ENCODE data around the gene SORCS2. TPM values are rescaled to one million over a fixed set of nuclear protein-coding genes. Genes with fewer than 3 reads are reported as not detected.
A peak's percentile ranks its signal among the peaks of the same experiment; 100 is the strongest.

Gene SORCS2
- total and polyA plus RNA-seq, 2 of the 8 experiments (the other 6 are each of a cell fraction or from before 2014, with no cell fraction given): 0.36 to 1.8 TPM

DNA sequence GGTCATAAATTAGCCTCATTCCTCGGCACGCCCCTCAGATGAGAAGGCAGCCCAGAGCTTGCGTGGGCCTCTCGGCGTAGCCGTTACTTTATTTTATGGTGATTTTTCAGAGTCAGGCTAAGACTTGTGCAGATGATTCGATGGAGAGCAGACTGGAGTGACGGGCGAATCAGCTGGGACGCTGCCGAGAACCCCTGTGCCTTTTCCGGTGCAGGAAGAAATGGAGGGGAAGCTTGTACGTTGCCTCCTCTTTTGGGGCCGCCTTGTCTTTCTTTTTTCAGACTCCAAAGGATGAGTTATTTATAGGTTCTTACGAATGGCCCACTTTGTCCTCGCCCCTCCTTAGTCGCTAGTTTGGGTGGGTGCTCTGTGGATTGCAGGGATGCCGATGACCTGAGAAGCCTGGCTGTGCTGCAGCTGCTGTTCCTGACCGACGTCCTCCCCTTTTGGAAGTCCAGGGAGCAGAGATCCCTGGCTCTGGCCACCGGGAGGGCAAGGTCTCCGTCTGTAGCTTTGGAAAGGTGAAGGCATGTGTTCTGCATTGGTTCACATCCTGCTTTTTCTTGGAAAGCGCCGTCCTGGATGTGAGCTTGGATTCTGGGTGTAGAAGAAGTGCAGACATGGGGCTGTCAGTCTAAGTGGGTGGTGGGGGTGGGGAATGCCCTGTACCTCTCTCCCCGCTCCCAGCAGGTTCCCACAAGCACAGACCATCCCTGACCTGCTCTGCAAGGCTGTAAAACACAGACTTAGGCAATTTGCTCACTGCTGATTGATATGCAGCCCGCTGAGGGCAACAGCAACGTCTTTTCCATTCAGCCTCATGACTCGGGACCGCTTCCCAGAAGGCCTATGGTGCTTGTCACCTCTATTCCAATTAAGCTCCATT, 9.3 kb downstream of the SORCS2 start:
- no peak overlapping the region for H3K14ac ChIP-seq (ENCODE audit: insufficient read length)
- H3K79me2 ChIP-seq (ENCODE audit: control insufficient read depth in 1 of 2, insufficient read depth in 2 of 2, low read length in 2 of 2): no peaks in the 10 kb centered on the region
- no peak overlapping the region for H3K4ac ChIP-seq (replicated peaks; ENCODE audit: insufficient read length, low read depth, low read length)
- 0 out of 7 replicates have a peak, but pooled peaks cover 0 to 2% (median 0%) of the 10 kb centered on the region in 4 experiments for H3K27me3 ChIP-seq (replicated peaks in 1 of 4; ENCODE audit: control insufficient read depth in 3 of 4, extremely low read depth in 1 of 4, insufficient read depth in 3 of 4, low read length in 3 of 4)
- no peaks in the 10 kb centered on the region for H3K36me3 ChIP-seq (ENCODE audit: control insufficient read depth in 2 of 4, insufficient read depth in 4 of 4, low read length in 3 of 4)
- POLR2A ChIA-PET (ENCODE audit: partially characterized antibody): interaction anchor here (0.6 kb wide), 2 partner anchors 323 to 426 kb away, joined by 3 read pairs; no protein-coding TSS in a partner anchor
- peaks cover 0 to 16% (median 10%) of the 10 kb centered on the region in 4 experiments; a peak in 6 of 7 replicates for H3K4me1 ChIP-seq (replicated peaks in 1 of 4; ENCODE audit: control insufficient read depth in 3 of 4, insufficient read depth in 4 of 4, low read length in 3 of 4)
- no peak overlapping the region for H3K9ac ChIP-seq (replicated peaks in 1 of 4; ENCODE audit: extremely low read depth in 1 of 4, low read depth in 3 of 4, low read length in 3 of 4)
- no peak overlapping the region for H2BK5ac ChIP-seq (ENCODE audit: low read depth, low read length)
- no peaks in the 10 kb centered on the region for H4K20me1 ChIP-seq (replicated peaks in 1 of 2; ENCODE audit: control insufficient read depth in 1 of 2, insufficient read depth in 2 of 2, low read length in 2 of 2)
- FAIRE-seq (no peak), DNase-seq (ENCODE audit: low read depth in 1 of 2, low spot score in 2 of 2) (no peak)
- H2AFZ ChIP-seq (ENCODE audit: low read length): no peak overlapping the region
- H3K27ac ChIP-seq (ENCODE audit: low read depth, low read length): no peak overlapping the region
- H3K79me1 ChIP-seq (ENCODE audit: low read depth, low read length): no peaks in the 10 kb centered on the region
- H2BK12ac ChIP-seq (ENCODE audit: low read depth, low read length): peak overlapping the region; percentile 50; the same call in 1 of the 2 replicates
- H3K23me2 ChIP-seq (ENCODE audit: low read depth, low read length): no peaks in the 10 kb centered on the region
- WGBS, 2 experiments (ENCODE audit: extremely low coverage in 1 of 2, insufficient coverage in 1 of 2, insufficient read length in 1 of 2, insufficient replicate concordance in 2 of 2, low coverage in 1 of 2, low lambda C conversion rate in 2 of 2, missing lambda C conversion rate in 1 of 2): 77% methylated on average over 29 of the region's 29 CpGs; no CpG with 5 or more reads in 1 of the 2 experiments
- H4K91ac ChIP-seq (replicated peaks; ENCODE audit: insufficient read length, low read length): no peak overlapping the region
- H2BK15ac ChIP-seq (ENCODE audit: low read length): no peak overlapping the region
- no peak overlapping the region for H2BK20ac ChIP-seq (ENCODE audit: low read length)
- H3K18ac ChIP-seq (ENCODE audit: extremely low read depth, low read length): no peak overlapping the region
- CTCF ChIA-PET (ENCODE audit: partially characterized antibody): interaction anchor here (0.5 to 2.8 kb wide), 16 partner anchors 8 to 396 kb away, joined by 3 to 11 read pairs (median 4); partner anchors contain the start of gene SORCS2
- H3K23ac ChIP-seq (ENCODE audit: insufficient read length): no peak overlapping the region
- no peak overlapping the region for H4K8ac ChIP-seq (ENCODE audit: extremely low read depth, insufficient read depth, low read length)
- H2AK5ac ChIP-seq (ENCODE audit: low read depth, low read length): no peak overlapping the region
- no peak overlapping the region for H3K56ac ChIP-seq (replicated peaks; ENCODE audit: insufficient read length, low read depth, low read length)
- no peak overlapping the region for H2BK120ac ChIP-seq (replicated peaks; ENCODE audit: low read depth, low read length)
- no peak overlapping the region for H3K4me2 ChIP-seq (ENCODE audit: insufficient read depth in 1 of 2, low read depth in 2 of 2, low read length in 2 of 2)
- H4K5ac ChIP-seq (ENCODE audit: insufficient read length, low read depth, low read length): no peak overlapping the region
- H3K9me3 ChIP-seq (ENCODE audit: insufficient read depth in 2 of 2, low read depth in 1 of 2, low read length in 1 of 2): no peaks in the 10 kb centered on the region
- no peak overlapping the region for H3K4me3 ChIP-seq (ENCODE audit: extremely low read depth in 1 of 4, insufficient read depth in 2 of 4, low read depth in 3 of 4, low read length in 4 of 4)
- TF ChIP-seq RNF2 (IDR thresholded peaks at IDR 0.05; ENCODE audit: borderline replicate concordance, low read depth, low read length, missing control alignments, poor library complexity, severe bottlenecking): no peak
- TF ChIP-seq, protein P1, sequence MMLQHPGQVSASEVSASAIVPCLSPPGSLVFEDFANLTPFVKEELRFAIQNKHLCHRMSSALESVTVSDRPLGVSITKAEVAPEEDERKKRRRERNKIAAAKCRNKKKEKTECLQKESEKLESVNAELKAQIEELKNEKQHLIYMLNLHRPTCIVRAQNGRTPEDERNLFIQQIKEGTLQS (IDR thresholded peaks at IDR 0.05; ENCODE audit: insufficient read depth, low read depth, low read length): no peak
- TF ChIP-seq JUND (IDR thresholded peaks at IDR 0.05; ENCODE audit: low read length): no peak
- TF ChIP-seq NANOG (IDR thresholded peaks at IDR 0.05; ENCODE audit: insufficient read depth, low read depth, low read length, poor library complexity, severe bottlenecking): no peak
- no peak for TF ChIP-seq SIX5 (IDR thresholded peaks at IDR 0.05; ENCODE audit: low read depth, low read length)
- TF ChIP-seq CBX5 (IDR thresholded peaks at IDR 0.05; ENCODE audit: low read depth, low read length): no peak
- no peak for TF ChIP-seq TBP (IDR thresholded peaks at IDR 0.05; ENCODE audit: low read depth, low read length)
- no peak for TF ChIP-seq TEAD4 (IDR thresholded peaks at IDR 0.05; ENCODE audit: low read depth, low read length)
- TF ChIP-seq, protein P2, sequence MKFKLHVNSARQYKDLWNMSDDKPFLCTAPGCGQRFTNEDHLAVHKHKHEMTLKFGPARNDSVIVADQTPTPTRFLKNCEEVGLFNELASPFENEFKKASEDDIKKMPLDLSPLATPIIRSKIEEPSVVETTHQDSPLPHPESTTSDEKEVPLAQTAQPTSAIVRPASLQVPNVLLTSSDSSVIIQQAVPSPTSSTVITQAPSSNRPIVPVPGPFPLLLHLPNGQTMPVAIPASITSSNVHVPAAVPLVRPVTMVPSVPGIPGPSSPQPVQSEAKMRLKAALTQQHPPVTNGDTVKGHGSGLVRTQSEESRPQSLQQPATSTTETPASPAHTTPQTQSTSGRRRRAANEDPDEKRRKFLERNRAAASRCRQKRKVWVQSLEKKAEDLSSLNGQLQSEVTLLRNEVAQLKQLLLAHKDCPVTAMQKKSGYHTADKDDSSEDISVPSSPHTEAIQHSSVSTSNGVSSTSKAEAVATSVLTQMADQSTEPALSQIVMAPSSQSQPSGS (IDR thresholded peaks at IDR 0.05; ENCODE audit: low read length): no peak
